NCI-H82 treated with DMSO at 0.1 percent for 48 hours (cell line): ENCODE results near the gene EPOP.

Source experiments
- DNase-seq: peaks from one replicate; lab custom pipeline; 2025; ENCODE audit not compliant: unreplicated experiment; lab: John Stamatoyannopoulos, UW

EPOP gene

DNA sequence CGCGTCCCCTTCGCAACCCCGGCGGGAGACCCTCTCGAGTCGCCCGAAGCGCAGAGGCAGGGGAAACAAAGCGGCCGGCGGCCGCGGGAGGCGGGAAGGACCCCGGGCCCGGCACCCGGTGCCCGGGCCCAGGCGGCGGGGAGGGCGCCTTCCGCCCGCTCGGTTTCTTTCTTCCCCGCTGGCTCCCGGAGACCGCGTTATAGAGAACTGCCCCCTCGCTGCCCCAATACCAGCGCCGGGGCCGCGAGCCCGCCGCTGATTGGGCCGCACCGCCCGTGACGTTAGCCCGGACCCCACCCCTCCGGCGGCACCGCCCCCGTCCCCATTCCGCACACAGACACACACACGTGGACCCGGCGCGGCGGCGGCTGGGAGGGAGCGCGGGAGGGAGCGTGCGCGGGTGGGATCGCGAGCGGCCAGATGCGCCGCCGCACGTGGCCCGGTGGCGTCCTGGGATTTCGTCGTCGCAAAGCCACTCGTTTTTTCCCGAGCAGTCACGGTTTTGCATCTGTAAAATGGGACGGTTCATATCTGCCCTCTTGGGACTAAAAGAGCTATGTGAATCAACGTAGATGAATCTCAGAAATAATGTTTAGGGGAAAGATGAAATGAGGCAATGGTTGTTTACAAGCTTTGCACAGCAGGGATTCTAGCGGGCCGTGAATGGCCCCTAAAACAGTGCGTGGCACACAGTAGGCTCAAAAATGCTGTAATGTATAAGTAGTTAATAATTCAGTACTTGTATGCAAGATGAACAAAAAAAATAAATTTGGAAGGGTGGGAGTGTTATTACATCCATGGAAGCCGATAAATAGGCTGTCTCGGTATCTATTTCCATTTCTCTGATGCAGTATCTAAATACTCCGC, at the start of gene EPOP:
EPOP (minus strand) TSS at position 209 of the 867 bp plus-strand sequence. CDS start 462 bp downstream, outside the sequence.
- peak; percentile 71 for DNase-seq

DNA sequence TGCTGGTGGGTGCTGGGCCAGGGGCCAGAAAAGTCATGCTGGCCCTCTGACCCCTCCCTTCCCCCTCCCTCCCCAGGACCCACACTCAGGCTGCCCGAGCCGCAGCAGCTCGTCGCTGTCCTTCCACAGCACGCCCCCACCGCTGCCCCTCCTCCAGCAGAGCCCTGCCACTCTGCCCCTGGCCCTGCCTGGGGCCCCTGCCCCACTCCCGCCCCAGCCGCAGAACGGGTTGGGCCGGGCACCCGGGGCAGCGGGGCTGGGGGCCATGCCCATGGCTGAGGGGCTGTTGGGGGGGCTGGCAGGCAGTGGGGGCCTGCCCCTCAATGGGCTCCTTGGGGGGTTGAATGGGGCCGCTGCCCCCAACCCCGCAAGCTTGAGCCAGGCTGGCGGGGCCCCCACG, 47.0 kb upstream of the EPOP start:
- no peak for DNase-seq

DNA sequence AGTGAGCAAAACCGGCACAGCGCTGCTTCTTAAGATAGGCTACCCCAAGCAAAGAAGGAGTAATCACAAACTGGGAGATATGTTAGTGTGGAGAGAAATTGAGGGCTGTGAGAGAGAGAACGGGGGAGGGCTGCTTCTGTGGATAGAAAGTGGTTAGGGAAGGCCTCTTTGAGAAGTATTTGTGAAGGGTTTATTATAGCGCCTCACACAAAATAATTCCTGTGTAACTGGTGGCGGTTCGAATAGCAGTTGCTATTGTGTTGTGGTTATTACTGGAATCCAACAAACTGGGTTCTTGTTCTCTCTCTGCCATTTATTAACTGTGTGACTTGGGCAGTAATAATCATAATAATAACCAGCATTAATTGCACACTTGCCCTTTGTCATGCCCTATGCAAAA, 46.2 kb upstream of the EPOP start:
- DNase-seq: no peak

DNA sequence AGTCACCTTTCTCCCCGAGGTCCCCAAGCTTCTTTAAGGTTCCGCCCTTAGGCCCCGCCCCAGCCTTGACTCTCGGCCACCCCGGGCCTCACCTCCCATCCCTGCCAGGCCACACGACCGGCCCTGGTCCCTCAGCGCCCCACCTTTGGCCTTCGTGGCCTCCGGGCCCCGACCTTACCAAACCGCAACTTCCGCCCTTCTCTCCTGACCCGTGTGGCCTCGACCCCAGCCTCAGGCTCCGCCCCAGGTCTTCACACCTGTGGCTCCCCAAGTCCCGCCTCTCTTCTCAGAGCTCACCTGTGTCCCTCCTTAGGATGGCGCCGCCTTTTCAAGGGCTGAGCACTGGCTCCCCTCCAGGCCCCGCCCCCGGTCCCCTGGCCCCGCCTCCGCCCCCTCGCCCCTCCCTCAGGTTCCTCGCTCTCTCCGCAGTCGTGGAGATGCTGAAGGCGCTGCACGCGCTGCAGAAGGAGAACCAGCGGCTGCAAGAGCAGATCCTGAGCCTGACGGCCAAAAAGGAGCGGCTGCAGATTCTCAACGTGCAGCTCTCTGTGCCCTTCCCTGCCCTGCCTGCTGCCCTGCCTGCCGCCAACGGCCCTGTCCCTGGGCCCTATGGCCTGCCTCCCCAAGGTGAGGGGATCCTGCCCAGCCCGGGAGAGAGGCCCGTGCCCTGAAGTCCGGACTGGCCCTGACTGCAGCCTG, 45.3 kb upstream of the EPOP start:
- DNase-seq: no peak

DNA sequence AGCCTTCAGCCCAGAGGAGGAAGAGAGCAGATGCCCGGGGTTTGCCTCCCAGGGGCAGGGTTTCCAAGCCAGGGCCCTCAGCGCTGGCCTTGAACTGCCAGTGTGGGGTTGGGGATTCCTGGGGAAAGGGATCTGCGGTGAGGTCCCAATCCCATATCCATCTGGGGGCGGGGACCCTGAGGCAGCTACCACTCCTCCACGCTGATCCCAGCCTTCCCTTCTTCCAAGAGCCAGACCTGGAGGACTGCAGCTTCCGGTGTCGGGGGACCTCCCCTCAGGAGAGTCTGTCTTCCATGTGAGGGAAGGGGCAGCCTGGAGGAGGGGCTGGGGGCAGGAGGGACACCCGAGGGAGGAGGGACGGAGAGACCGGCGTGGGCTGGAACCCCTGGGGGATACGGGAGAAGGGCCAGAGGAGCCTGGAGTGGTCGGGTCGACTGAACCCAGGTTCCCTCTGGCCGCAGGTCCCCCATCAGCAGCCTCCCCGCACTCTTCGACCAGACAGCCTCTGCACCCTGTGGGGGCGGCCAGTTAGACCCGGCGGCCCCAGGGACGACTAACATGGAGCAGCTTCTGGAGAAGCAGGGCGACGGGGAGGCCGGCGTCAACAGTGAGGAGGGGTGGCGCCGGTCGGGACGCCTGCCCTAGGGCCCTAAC, 44.7 kb upstream of the EPOP start:
- DNase-seq: no peak

DNA sequence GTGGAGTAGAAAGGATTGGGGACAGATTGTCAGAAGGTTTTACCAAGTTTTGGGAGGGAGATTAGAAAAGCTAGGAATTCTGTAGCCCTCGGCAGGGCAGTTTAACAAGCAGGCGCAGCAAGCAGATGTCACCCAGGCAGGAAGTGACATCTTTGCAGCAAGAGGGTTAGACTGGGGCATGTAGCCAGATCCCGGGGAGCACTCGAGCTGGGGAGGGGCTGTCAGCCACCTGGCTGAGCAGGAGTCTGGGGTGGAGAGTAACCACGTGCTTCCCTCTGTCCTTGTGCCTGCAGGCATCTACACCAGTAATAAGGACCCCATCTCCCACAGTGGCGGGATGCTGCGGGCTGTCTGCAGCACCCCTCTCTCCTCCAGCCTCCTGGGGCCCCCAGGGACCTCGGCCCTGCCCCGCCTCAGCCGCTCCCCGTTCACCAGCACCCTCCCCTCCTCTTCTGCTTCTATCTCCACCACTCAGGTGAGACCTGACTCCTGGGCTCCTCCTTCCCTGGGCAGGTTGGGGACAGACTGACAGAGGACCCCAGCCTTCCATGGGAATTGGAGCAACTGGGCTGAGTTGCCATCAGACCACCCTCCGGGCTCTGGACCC, 42.5 kb upstream of the EPOP start:
- no peak for DNase-seq

DNA sequence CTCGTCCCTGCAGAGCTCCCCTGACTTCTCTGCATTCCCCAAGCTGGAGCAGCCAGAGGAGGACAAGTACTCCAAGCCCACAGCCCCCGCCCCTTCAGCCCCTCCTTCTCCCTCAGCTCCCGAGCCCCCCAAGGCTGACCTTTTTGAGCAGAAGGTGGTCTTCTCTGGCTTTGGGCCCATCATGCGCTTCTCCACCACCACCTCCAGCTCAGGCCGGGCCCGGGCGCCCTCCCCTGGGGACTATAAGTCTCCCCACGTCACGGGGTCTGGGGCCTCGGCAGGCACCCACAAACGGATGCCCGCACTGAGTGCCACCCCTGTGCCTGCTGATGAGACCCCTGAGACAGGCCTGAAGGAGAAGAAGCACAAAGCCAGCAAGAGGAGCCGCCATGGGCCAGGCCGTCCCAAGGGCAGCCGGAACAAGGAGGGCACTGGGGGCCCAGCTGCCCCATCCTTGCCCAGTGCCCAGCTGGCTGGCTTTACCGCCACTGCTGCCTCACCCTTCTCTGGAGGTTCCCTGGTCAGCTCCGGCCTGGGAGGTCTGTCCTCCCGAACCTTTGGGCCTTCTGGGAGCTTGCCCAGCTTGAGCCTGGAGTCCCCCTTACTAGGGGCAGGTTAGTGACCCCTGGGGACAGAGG, 41.7 kb upstream of the EPOP start:
- DNase-seq: no peak

DNA sequence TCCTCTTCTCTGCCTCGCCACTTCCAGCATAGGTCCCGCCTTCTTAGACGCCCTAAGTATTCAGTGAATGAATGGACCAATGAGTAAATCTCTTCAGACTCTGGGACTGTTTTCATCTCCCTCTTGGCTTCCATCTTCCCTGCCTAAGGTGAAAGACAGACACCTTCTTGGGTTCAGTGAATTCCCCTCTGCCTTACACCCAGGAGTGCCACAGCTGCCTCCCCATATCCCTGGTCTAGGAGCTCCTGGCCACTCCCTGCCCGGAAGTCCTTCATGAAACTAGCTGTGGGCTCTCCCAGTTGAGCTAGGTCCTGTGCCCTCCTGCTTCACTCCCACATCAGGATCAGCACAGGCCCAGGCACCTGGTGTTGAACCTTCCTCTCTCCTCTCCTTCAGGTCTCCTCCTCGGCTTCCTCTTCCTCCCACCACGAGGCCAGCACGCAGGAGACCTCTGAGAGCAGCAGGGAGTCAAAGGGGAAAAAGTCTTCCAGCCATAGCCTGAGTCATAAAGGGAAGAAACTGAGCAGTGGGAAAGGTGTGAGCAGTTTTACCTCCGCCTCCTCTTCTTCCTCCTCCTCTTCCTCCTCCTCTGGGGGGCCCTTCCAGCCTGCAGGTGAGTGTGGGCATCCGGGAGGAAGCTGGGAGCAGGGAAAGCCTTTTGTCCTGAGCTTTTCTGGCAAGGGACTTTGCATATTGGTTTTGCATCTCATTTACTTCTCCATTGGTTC, 40.6 kb upstream of the EPOP start:
- DNase-seq: no peak

DNA sequence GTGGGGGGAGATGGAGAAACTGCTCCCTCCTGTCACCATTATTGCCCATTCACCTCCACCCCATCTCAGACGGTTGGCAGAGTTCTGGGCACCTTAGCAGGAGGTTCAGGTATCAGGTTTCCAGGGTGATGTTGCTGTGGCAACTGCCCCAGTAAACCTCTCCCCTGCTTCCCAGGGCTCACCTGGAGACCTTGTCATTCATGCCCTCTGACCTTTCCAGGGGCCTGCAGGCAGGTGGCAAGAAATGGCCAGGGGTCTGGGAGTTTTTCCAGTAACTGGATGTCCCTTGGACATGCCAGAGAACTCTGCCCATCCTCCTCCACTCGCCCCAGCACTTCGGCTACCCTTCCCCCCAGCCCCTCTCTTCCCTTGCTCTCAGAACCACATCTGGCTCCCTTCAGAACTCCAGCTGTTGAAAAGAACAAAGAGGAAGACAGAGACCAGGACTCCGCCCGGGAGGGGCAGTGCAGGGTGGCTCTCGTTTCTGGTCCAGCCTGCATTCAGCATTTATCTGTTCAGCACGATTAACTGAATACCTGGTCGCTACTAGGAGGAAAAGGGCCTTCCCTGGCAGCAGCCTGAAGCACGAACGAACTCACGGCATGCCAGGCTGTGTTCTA, 38.8 kb upstream of the EPOP start:
- DNase-seq: no peak

DNA sequence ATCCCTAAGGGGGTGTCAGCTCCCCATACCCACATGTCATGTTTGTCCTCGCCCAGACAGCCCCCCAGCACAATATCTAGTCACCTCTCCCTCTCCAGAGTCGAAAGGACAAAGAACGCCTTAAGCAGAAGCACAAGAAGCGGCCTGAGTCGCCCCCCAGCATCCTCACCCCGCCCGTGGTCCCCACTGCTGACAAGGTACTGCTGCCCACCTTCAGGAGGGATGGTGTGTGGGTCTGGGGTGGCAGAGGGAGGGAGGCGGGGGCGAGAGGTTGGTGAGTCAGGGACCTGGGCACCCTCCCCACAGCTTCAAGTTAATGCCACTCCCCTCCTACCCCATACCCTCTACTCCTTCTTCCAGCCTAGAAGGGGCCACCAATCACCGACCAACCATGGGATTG, 37.8 kb upstream of the EPOP start:
- DNase-seq: no peak

DNA sequence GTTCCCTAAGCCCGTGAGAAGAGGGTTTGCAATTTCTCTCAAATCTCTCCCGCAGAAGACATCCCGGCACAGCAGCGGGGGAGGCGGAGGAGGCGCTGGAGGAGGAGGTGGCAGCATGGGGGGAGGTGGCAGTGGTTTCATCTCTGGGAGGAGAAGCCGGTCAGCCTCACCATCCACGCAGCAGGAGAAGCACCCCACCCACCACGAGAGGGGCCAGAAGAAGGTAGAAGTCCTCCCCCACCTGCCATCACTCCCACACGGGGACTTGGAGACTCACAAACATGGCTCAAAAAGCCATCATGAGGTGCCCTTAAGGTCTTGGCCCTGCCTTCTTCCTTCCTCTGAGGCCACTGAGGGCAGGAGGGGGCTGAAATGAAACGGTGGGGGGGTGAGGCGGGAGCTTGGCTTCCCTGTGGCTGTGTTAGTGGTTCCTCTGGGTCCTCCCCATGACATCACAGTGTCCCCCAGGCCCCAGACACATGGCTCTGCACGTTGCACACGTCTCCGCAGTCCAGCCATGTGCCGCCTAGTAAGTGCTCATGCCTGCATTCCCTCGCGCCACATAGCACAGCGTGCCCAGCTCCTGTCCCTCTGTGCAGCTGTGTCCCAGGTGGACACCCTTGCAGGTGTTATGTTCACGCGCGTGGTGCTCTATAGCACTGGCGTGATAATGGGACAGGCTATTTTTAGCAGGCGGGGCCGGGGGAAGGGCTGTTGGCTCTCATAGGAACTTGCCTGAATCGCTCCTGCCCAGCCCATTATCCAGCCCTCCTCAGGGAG, 37.2 kb upstream of the EPOP start:
- no peak for DNase-seq

DNA sequence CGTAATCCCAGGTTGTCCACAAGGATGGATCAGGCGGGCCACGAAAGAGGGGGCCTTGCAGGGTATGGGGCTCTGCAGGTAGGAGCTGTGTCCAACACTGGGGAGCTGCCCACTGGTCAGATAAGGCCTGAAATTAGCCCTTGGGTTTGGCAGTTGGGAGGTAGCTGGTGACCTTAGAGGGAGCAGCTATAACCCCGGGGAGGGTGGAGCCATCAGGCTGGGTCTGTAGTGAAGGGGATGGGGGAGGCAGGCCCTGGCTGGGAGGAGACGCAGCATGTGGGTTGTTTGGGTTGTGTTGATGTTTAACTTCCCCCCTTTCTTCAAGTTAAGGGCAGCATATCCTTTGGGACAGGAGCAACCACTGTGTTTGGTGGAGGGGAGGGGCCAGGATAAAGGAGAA, 36.2 kb upstream of the EPOP start:
- DNase-seq: no peak

DNA sequence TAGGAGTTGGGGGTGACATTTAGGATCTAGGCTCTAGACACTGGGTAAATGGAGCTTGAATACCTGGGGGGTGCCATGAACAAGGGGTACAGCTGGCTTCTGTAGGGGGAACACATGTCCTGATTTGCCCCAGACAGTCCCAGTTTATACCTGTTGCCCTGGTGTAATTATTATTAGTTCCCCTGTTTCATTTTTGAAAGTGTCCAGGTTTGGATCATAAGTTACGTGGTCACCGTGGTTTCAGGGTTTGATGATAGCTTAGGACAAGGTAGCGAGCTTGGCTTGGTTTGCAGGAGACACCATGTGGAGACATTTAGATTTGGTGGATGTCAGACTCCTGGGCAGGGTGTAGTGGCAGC, 35.8 kb upstream of the EPOP start:
- DNase-seq: no peak

DNA sequence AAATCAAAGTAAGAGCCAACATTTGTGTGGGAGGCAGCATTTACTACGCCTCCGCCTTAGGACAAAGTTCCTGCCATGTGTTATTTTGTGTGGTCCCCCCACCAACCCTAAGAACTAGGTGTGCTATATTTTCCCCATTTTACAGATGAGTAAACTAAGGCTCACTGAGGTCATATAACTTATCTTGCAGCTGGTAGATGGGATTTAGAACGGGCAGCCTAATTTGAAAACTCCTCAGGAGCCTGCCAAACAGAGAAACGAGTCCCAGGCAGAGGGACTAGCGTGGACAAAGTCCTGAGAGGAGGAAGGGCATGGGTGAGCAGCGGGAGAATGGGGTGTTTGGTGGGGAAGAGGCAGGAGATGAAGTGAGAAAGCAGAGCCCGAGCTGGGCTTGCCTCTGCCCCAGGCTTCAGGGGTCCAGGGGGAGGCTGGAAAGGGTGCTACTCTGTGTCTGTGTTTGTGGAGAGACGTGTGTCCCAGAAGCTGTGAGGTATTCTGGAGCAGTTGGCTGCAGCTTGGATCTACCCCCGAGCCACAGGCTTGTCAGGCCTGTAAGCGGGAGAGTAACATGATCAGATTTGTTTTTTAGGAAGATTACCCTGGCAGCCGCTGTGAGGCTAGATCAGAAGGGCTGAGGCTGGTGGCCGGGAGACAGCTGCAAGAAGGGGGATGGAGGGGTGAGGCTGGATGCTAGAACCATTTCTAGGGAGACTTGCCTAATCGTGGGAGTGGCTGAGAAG, 35.3 kb upstream of the EPOP start:
- peak; percentile 63 for DNase-seq

DNA sequence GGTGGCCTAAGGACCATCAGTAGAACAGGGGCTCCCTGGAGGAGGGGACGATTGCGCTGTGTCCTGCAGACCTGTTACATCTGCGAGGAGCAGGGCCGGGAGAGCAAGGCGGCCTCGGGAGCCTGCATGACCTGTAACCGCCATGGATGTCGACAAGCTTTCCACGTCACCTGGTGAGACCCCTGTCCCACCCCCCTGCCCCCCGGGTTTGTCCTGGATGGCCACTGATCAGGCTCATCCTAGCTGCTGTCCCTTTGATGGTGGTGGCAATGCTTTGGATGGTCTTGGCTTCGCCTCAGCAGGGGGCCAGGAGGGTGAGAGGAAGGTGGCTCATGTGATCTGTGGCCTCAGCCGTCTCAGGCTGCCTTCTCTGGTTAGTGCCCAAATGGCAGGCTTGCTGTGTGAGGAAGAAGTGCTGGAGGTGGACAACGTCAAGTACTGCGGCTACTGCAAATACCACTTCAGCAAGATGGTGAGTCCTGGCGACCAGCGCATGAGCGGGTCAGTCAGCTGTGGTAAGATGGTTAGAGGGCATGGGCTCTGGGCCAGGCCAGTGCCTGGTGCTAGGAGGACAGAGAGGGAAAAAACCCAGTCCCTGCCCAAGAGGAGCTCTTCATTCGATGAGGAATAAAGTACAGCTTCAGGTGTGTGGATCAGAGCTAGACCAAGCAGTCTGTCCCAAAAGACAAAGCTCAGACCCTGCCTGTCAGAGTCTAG, 34.5 kb upstream of the EPOP start:
- DNase-seq: no peak

DNA sequence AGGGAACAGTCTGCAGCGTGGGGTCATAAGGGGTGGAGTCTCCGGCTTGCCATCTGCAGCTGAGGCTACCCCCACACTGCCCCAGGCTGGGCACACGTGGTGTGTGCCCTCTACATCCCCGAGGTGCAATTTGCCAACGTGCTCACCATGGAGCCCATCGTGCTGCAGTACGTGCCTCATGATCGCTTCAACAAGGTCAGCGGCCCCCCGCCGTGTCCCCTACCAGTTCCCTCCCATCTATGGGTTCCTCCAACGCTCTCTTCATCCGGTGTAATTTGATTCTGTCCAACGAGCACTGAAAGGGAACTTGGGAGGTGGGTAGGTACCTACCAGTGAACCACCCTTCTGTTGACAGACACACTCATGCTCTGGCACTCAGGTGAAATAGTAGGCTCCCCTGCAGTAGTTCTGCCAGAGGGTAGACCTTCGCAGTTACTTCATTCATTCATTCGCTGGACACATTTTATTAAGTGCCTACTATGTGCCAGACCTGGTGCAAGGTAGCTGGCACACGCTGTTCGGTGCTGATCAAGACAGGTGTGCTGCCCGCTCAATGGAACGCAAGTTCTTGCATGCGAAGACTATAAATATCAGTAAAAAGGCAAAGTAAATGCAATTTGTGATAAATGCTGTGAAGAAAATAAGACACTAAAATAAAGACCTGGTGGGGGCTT, 33.1 kb upstream of the EPOP start:
- DNase-seq: no peak

DNA sequence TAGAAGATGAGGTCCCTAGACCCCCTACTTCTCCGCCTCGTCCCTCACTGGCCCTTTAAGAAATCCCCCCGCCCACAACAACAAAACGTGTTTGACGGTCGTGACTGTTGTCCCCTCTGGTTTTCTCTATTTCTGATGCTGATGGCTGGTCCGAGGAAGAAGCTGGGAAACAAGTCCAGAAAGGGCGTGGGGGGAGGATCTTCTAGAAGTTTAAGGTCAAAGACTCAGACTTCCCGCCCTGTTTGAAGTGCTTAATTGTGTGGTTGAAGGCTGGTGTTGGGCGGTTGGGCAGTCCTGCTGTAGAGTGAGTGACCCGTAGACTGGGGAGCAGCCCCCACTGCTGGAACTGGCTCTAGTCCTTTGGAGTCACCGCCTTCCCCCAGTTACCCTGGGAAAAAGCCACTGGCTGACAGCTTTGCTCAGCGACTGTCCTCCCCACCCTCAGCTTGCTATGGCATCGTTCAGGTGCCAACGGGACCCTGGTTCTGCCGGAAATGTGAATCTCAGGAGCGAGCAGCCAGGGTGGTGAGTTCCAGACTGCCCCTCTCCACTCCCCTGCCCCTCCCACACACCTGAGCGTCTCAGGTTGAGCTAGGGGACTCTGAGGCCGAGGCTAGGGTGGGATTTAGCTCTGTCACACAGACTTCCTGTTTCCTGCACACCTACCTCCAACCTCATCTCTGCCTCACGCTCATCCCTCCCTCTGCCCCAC, 31.9 kb upstream of the EPOP start:
- DNase-seq: no peak
